Epithelial cell of proximal tubule (primary cell): ENCODE data around the gene ATAD1. TPM values are rescaled to one million over a fixed set of nuclear protein-coding genes. Genes with fewer than 3 reads are reported as not detected.
"Not testable (repeated sequence)": the region's sequence is repeated elsewhere in the genome, so short reads cannot be mapped to it uniquely, and the experiment has no call there.

Experiments used
- DNase-seq: peaks from one replicate; pipeline ENCODE4 v3.0.0-alpha.2; 2011; ENCODE audit warnings: low read depth
- H3K4me3 ChIP-seq: 2 replicates; pipeline ENCODE4 v1.5.1; 2011; ENCODE audit warnings: low read depth, mild to moderate bottlenecking, low read length
- CTCF ChIP-seq: conservative IDR thresholded peaks from 2 replicates; pipeline ENCODE4 v1.5.1; 2012; ENCODE audit warnings: low read depth, mild to moderate bottlenecking, low read length
- total RNA-seq: library from RNA; depleted of rRNA; stranded (reverse); fragments of >200 nt; gene quantifications from 2 replicates; pipeline ENCODE4 v1.2.3, GENCODE V29; 2015

The ATAD1 gene
- total RNA-seq, 1 donor from 2014 or later: 24.8 TPM

GRCh38 chr10:87852089-87852488 is 34.1 kb upstream of the ATAD1 start:
- no peak for DNase-seq
- no peak overlapping the region for H3K4me3 ChIP-seq
- TF ChIP-seq CTCF: no peak

DNA sequence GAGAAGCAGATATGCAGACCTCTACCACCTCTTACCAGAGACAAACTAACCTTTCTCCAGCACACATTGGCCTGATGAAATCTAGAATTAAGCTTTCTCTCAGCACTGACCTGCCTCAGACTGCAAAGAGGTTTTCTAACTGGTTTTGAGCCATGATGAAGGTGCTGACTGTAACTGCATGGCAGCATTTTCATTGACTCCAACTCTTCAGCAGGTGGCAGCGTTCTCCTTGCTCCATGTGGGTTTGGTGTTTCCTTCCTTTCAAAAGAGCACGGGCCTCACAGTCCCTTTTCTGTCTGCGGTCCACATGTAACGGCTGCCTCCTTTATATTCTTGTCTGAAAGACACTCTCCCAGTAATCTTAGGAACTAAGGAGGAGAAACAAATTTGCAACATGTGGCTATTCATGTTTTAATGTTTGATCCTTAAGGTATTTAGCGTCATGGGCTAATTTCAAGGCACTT is 32.7 kb upstream of the ATAD1 start:
- H3K4me3 ChIP-seq: no peak overlapping the region
- peak; percentile 79 for TF ChIP-seq CTCF
- DNase-seq: no peak

GRCh38 chr10:87849001-87849400 is 31.0 kb upstream of the ATAD1 start:
- DNase-seq: no peak
- H3K4me3 ChIP-seq: no peak overlapping the region
- no peak for TF ChIP-seq CTCF

DNA sequence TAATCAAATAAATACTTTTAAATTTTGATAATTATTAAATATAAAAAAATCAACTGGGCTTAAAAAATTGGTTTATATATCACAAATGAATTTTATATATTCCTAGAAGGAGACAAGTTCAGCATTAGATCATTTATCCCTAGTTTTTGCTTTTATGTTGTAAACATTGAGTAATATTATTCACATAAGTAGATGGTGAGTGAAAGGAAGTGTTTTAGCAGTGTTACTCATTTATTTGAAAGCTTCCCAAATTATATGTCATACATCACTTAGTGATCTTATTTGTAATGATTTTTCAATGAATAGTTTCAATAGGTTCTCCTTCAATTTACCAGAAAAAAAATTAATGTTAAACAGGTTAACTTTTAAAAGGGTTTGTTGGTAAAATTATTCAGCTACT is 29.5 kb upstream of the ATAD1 start:
- no peak overlapping the region for H3K4me3 ChIP-seq
- no peak for DNase-seq
- TF ChIP-seq CTCF: no peak

- H3K4me3 ChIP-seq, DNase-seq: not testable (repeated sequence)
These were observed 28.7 kb upstream of the ATAD1 start for GRCh38 chr10:87846711-87847110.

GRCh38 chr10:87846023-87846422 is 28.0 kb upstream of the ATAD1 start:
- no peak overlapping the region for H3K4me3 ChIP-seq
- peak; percentile 88 for DNase-seq
- TF ChIP-seq CTCF: no peak

DNA sequence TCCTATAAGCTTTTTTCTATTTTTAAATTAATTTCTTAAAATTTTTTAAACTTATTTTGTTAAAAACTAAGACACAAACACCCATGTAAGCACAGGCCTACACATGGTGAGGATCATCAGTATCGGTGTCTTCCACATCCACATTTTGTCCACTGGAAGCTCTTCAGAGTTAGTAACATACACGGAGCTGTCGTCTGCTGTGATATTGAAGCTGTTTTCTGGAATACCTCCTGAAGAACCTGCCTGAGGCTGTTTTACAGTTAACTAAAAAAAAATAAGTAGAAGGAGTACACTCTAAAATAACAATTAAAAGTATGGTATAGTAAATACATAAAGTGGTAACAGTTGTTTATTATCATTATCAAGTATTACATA is 27.6 kb upstream of the ATAD1 start:
- TF ChIP-seq CTCF: no peak
- no peak overlapping the region for H3K4me3 ChIP-seq
- DNase-seq: no peak
